ENCODE measurements around the gene GSX2.

GSX2 gene

DNA sequence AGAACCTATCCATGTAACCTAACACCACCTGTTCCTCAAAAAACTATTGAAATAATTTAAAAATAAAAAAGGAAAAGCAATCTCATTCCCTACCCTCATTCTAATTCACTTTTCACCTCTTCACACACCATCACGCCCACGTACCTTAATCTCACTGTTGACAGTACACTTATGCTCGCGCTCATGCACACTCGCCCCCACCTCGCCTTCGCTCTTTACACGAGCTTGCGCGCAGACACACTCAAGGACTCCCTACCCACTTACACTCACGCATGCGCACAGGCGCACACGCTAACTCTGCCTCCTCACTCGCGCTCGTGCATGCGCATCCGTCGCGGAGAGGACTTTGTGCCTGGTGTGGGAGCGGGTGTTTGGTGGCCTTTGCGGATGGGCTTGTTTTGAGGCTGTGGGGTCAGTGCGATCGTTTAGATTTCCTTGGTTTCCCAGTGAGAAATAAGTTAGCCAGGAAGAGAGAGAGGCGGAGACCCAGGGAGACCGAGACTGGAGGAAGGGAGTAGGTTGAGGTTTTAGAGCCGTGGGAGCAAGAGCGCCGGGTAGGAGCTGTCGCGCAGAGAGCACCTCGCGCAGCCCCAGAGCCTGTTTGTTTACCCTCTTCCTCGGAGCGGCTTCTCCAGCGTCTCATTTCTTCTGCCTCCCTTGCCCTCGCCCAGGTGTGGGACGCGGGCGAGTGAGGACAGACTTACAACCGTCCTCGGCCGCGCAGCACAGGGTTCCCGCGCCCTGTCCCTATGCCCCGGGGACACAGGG lies 8.1 kb upstream of the GSX2 start:
- peaks cover 77% of the 10 kb centered on the region for H3K27me3 Mint-ChIP-seq
- no peaks in the 10 kb centered on the region for H3K9me3 Mint-ChIP-seq
- H3K4me3 Mint-ChIP-seq, result peak overlapping the region; percentile 68
- peaks cover 34% of the 10 kb centered on the region for H3K4me1 Mint-ChIP-seq
- no peak overlapping the region for H3K27ac Mint-ChIP-seq
- peak; percentile 83 for DNase-seq
- H3K36me3 Mint-ChIP-seq, result no peaks in the 10 kb centered on the region
- CTCF ChIA-PET, result interaction anchor here (0.6 kb wide), 1 partner anchor 186 kb away, joined by 3 read pairs; no protein-coding TSS in a partner anchor

GRCh38 chr4:54092405-54093323 lies 7.3 kb upstream of the GSX2 start:
- H3K36me3 Mint-ChIP-seq, result no peaks in the 10 kb centered on the region
- H3K27ac Mint-ChIP-seq, result peak overlapping the region; percentile 3
- H3K4me1 Mint-ChIP-seq, result peaks cover 34% of the 10 kb centered on the region
- DNase-seq, result no peak
- H3K27me3 Mint-ChIP-seq, result peaks cover 82% of the 10 kb centered on the region
- H3K4me3 Mint-ChIP-seq, result peak overlapping the region; percentile 68
- CTCF ChIA-PET, result interaction anchor here (0.6 to 1.2 kb wide), 2 partner anchors 133 to 187 kb away, joined by 3 read pairs; no protein-coding TSS in a partner anchor
- H3K9me3 Mint-ChIP-seq, result no peaks in the 10 kb centered on the region

DNA sequence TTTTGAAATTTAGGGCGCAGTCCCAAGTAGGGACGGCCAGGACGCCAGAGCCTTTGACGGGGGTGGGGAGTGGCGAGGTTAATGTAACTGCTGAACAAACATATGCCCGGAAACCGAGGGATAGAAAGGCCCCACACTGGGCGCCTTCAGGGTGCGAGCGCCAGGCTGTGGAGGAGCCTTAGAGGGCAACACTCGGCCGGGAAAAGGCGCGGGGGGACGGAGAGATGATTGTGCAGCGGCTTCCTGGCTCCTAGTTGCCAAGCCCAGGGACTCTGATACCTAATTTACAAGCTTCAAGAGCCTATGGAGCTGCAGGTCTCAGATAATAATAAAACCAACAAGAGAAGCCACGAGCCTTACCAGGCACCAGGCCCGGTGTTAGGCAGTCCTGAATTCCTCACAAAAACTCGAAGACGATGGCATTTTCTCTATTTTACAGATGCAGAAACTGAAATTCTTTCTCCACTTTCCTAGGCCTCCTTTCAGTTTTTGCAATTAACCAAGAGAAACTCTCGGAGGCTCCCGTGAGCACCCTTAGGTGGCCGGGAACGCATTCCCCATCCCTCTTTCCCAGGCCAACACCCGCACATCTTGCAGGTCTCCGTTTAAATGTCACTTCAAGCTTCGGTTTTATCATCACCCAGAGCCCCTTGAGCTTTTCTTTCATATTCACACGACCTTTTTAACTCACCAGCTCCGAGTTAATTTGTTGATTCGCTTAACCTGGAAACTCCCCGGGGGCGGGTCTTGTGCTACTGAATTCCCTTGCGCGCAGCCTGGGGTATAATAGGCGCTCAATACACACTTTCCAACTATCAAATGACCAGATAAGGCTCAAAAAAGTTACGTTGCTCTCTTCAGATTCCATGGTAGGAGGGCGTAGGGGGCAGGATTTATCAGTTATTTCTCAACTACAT lies 6.4 kb upstream of the GSX2 start:
- no peak overlapping the region for H3K4me3 Mint-ChIP-seq
- peaks cover 86% of the 10 kb centered on the region for H3K27me3 Mint-ChIP-seq
- no peak overlapping the region for H3K27ac Mint-ChIP-seq
- peaks cover 37% of the 10 kb centered on the region for H3K4me1 Mint-ChIP-seq
- CTCF ChIA-PET, result interaction anchor here (1.2 kb wide), 1 partner anchor 132 kb away, joined by 3 read pairs; no protein-coding TSS in a partner anchor
- no peaks in the 10 kb centered on the region for H3K9me3 Mint-ChIP-seq
- H3K36me3 Mint-ChIP-seq, result no peaks in the 10 kb centered on the region
- no peak for DNase-seq

GRCh38 chr4:54094451-54094850 lies 5.5 kb upstream of the GSX2 start:
- no peak overlapping the region for H3K4me3 Mint-ChIP-seq
- peaks cover 46% of the 10 kb centered on the region for H3K4me1 Mint-ChIP-seq
- no peak overlapping the region for H3K27ac Mint-ChIP-seq
- DNase-seq, result no peak
- H3K9me3 Mint-ChIP-seq, result no peaks in the 10 kb centered on the region
- H3K36me3 Mint-ChIP-seq, result no peaks in the 10 kb centered on the region
- H3K27me3 Mint-ChIP-seq, result peaks cover 90% of the 10 kb centered on the region
- CTCF ChIA-PET, result no interaction called here

- H3K4me1 Mint-ChIP-seq, result peaks cover 51% of the 10 kb centered on the region
- no peak overlapping the region for H3K4me3 Mint-ChIP-seq
- CTCF ChIA-PET, result interaction anchor here (1.3 kb wide), 1 partner anchor 8 kb away, joined by 4 read pairs; no protein-coding TSS in a partner anchor
- no peaks in the 10 kb centered on the region for H3K9me3 Mint-ChIP-seq
- no peaks in the 10 kb centered on the region for H3K36me3 Mint-ChIP-seq
- H3K27ac Mint-ChIP-seq, result no peak overlapping the region
- no peak for DNase-seq
- H3K27me3 Mint-ChIP-seq, result peaks cover 96% of the 10 kb centered on the region
Observed at GRCh38 chr4:54095110-54095825, 4.7 kb upstream of the GSX2 start.

DNA sequence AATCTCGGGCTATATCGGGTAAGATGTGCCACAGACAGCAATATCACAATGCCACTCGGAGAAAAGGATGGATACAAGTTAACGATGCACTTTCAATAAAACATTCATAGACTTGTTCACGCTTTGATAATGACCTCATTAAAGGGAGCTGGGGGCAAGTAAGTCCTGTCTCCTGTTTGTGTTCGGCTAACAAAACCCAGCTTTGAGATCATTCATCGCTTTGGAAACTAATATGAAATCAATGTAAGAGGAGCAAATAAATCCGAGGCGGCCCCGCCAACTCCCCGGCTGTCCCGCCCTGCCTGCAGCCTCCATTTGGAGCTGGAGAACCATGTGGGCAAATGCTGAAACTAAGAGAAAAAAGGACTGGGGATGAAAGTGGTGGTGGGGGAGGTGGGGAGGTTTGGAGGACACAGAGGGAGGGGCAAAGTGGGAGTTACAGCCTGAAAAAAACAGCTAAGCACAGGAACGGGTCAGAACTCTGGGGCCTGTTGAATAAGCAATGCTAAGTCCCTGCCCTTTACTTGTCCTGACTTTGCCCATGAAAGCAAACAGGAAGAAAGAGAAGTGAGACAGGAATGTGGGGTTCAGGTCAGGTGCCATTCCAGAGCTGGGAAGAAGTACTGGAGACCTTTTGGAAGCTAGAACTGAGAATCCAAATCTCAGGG lies 3.5 kb upstream of the GSX2 start:
- H3K36me3 Mint-ChIP-seq, result no peaks in the 10 kb centered on the region
- DNase-seq, result no peak
- H3K9me3 Mint-ChIP-seq, result no peaks in the 10 kb centered on the region
- H3K4me1 Mint-ChIP-seq, result peaks cover 51% of the 10 kb centered on the region
- no peak overlapping the region for H3K27ac Mint-ChIP-seq
- CTCF ChIA-PET, result interaction anchor here (0.8 to 1.3 kb wide), 3 partner anchors 9 to 138 kb away, joined by 3 to 4 read pairs (median 4); no protein-coding TSS in a partner anchor
- H3K27me3 Mint-ChIP-seq, result peaks cover 100% of the 10 kb centered on the region
- no peak overlapping the region for H3K4me3 Mint-ChIP-seq

DNA sequence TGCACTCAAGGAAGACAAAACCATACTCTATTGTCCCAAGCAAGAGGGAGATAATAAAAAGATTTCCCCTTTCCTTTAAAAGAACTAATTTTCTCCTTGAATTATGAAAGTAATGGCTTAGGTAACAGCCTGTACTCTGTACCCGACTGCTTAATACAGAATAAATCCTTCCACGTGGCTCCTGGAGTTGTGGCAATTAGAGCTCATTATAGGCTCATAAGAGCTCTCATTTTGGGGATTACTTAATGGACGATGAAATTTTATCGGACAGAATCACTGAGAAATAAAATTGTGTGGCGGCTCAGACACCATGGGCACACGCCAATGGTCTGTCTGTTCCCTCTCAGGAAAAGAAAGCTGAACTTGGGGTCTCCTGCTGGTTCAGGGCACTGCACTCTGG lies 2.8 kb upstream of the GSX2 start:
- Mint-ChIP-seq H3K36me3 (no peaks in the 10 kb centered on the region), H3K4me1 (peaks cover 50% of the 10 kb centered on the region), H3K27ac (no peak overlapping the region), H3K4me3 (no peak overlapping the region), H3K9me3 (no peaks in the 10 kb centered on the region), H3K27me3 (peaks cover 100% of the 10 kb centered on the region)
- no peak for DNase-seq
- CTCF ChIA-PET, result interaction anchor here (0.8 to 1.2 kb wide), 2 partner anchors 14 to 137 kb away, joined by 3 to 4 read pairs; no protein-coding TSS in a partner anchor

DNA sequence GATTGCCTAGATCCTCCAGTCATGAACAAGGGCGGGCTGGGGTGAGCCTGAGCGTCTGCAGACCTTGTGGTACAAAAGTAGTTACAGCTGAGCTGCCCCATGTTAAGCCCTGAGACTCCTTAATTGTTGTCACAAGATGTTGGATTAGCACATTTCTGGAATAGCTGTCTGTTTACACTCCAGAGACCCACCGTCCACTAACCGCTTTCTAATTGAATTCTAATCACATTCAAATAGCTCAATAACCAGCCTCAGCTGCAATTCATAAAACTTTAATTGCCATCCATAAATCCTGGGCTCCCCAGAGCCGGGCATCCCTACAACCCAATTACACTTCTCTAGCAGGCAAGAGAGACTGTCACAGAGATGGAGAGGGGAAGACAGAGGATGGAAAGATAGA lies 1.6 kb upstream of the GSX2 start:
- Mint-ChIP-seq H3K9me3 (no peaks in the 10 kb centered on the region), H3K4me1 (peaks cover 48% of the 10 kb centered on the region), H3K27ac (no peak overlapping the region), H3K36me3 (peaks cover 1% of the 10 kb centered on the region), H3K27me3 (peaks cover 100% of the 10 kb centered on the region), H3K4me3 (no peak overlapping the region)
- CTCF ChIA-PET, result interaction anchor here (1.0 to 1.7 kb wide), 5 partner anchors 131 to 1082 kb away, joined by 3 to 12 read pairs (median 4); partner anchors contain the start of gene PDGFRA
- no peak for DNase-seq

- Mint-ChIP-seq H3K27ac (no peak overlapping the region), H3K9me3 (no peaks in the 10 kb centered on the region), H3K4me3 (peak overlapping the region; percentile 33), H3K4me1 (peaks cover 41% of the 10 kb centered on the region), H3K36me3 (peaks cover 1% of the 10 kb centered on the region), H3K27me3 (peaks cover 100% of the 10 kb centered on the region)
- CTCF ChIA-PET, result interaction anchor here (1.0 to 1.7 kb wide), 6 partner anchors 130 to 1083 kb away, joined by 3 to 12 read pairs (median 4); partner anchors contain the start of gene PDGFRA
- DNase-seq, result no peak
Observed at GRCh38 chr4:54099287-54099747, 646 bp upstream of the GSX2 start.

GRCh38 chr4:54100595-54101189 lies 729 bp downstream of the GSX2 start:
- Mint-ChIP-seq H3K9me3 (no peaks in the 10 kb centered on the region), H3K4me3 (peak overlapping the region; percentile 17), H3K27me3 (peaks cover 100% of the 10 kb centered on the region), H3K4me1 (peaks cover 46% of the 10 kb centered on the region), H3K36me3 (peaks cover 1% of the 10 kb centered on the region), H3K27ac (peak overlapping the region; percentile 72)
- no peak for DNase-seq
- CTCF ChIA-PET, result interaction anchor here (1.7 kb wide), 1 partner anchor 131 kb away, joined by 5 read pairs; no protein-coding TSS in a partner anchor

GRCh38 chr4:54101190-54102041 lies 1.5 kb downstream of the GSX2 start:
- CTCF ChIA-PET, result no interaction called here
- Mint-ChIP-seq H3K27ac (peak overlapping the region; percentile 72), H3K4me1 (peaks cover 42% of the 10 kb centered on the region), H3K36me3 (peaks cover 1% of the 10 kb centered on the region), H3K4me3 (peak overlapping the region; percentile 17), H3K9me3 (no peaks in the 10 kb centered on the region), H3K27me3 (peaks cover 99% of the 10 kb centered on the region)
- no peak for DNase-seq
